T-helper 9 cell (primary cell): ENCODE measurements around the gene TMEM260.
"Not testable (repeated sequence)": the region's sequence is repeated elsewhere in the genome, so short reads cannot be mapped to it uniquely, and the experiment has no call there.

ENCODE experiments used
- DNase-seq: peaks from one replicate; pipeline ENCODE4 v3.0.0-alpha.2; 2020

The TMEM260 gene

GRCh38 chr14:56686416-56686815, 106.8 kb downstream of the TMEM260 start:
- DNase-seq: no peak

DNA sequence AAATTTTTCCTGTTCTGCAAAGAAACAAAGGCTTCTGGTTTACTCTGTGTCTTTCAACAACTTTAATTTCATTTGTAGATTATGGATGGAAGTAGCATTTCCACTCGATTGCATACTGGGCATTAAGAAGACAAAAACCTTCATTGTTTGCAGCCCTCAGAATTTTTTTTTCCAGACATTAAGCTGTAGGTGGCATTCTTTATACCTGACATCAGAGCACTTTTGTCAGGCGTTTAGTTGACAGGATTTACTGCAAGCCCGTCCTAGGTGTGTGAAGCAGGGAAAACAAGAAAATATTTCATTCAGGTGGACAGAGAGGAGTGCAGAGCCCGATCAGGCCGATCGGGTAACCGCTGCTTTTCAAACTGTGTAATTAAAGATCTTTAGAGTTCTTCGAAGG, 107.5 kb downstream of the TMEM260 start:
- no peak for DNase-seq

GRCh38 chr14:56694609-56695008, 115.0 kb downstream of the TMEM260 start:
- DNase-seq: no peak

DNA sequence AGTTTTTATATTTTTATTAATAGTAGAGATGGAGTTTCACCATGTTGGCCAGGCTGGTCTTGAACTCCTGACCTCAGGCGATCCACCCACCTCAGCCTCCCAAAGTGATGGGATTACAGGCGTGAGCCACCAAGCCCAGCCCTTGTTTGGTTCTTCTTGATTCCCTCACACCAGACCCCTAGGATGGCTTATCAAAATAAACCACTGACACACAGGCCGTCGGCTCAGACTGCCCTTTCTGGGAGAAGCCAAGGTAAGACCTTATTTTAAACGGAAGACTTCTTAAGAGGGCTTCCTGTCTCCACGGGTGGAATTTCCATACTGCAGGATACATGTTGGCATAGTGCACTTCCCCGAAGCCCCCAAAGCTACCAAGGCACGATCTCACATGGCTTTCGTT, 115.6 kb downstream of the TMEM260 start:
- not testable (repeated sequence) for DNase-seq
